Osteoblast (primary cell): ENCODE data around the gene PIP4P1. TPM values are rescaled to one million over a fixed set of nuclear protein-coding genes. Genes with fewer than 3 reads are reported as not detected.

ENCODE experiments used
- DNase-seq: peaks from one replicate; pipeline ENCODE4 v3.0.0; 2011; ENCODE audit warnings: low spot score, mixed read lengths; ENCODE audit not compliant: insufficient read length; ENCODE audit errors: missing footprints
- H2AFZ ChIP-seq: 2 replicates; pipeline ENCODE4 v1.6.0; 2011; ENCODE audit warnings: mild to moderate bottlenecking, low read length
- H3K27ac ChIP-seq: 2 replicates; pipeline ENCODE4 v1.5.1; 2011; ENCODE audit warnings: mild to moderate bottlenecking, low read depth, low read length, moderate library complexity
- H3K27me3 ChIP-seq: 2 replicates; pipeline ENCODE4 v1.6.0; 2012; ENCODE audit warnings: mild to moderate bottlenecking, control low read depth, inconsistent platforms, low read length, moderate library complexity; ENCODE audit not compliant: insufficient read depth
- H3K36me3 ChIP-seq: 2 replicates; pipeline ENCODE4 v1.5.1; 2011; ENCODE audit warnings: mild to moderate bottlenecking, low read length, control low read depth, moderate library complexity; ENCODE audit not compliant: insufficient read depth
- H3K4me1 ChIP-seq: 2 replicates; pipeline ENCODE4 v1.5.1; 2011; ENCODE audit warnings: mild to moderate bottlenecking, low read length, control low read depth, moderate library complexity; ENCODE audit not compliant: insufficient read depth
- H3K4me2 ChIP-seq: 2 replicates; pipeline ENCODE4 v1.6.0; 2011; ENCODE audit warnings: mild to moderate bottlenecking, low read length; ENCODE audit not compliant: insufficient read depth
- H3K4me3 ChIP-seq: fragments of 200-600 bp; sonication (generic); 3 replicates; pipeline ENCODE4 v1.5.1; 2012; ENCODE audit warnings: mild to moderate bottlenecking, low read length, inconsistent platforms; ENCODE audit not compliant: insufficient read depth
- H3K79me2 ChIP-seq: 2 replicates; pipeline ENCODE4 v1.6.0; 2012; ENCODE audit warnings: mild to moderate bottlenecking, low read length, control low read depth, inconsistent platforms; ENCODE audit not compliant: insufficient read depth
- H3K9me3 ChIP-seq: 2 replicates; pipeline ENCODE4 v1.5.1; 2011; ENCODE audit warnings: low read depth, low read length, control low read depth
- H4K20me1 ChIP-seq: 2 replicates; pipeline ENCODE4 v1.6.0; 2012; ENCODE audit warnings: mild to moderate bottlenecking, low read length, control low read depth; ENCODE audit not compliant: insufficient read depth
- CTCF ChIP-seq: IDR thresholded peaks from 2 replicates; pipeline ENCODE4 v1.5.1; 2011; ENCODE audit warnings: mild to moderate bottlenecking, low read depth, low read length, moderate library complexity; ENCODE audit errors: extremely low read depth
- total RNA-seq: library from RNA; depleted of rRNA; stranded (reverse); fragments of >200 nt; gene quantifications from 2 replicates; pipeline ENCODE4 v1.2.3, GENCODE V29; 2012

PIP4P1 gene
- total RNA-seq, 1 donor = 46.3 TPM

GRCh38 chr14:20503898-20504297, 42.7 kb upstream of the PIP4P1 start:
- Histone ChIP-seq H3K4me1 (peaks cover 3% of the 10 kb centered on the region), H3K4me2 (no peak overlapping the region), H3K79me2 (no peaks in the 10 kb centered on the region), H4K20me1 (no peaks in the 10 kb centered on the region), H3K9me3 (no peaks in the 10 kb centered on the region), H3K36me3 (no peaks in the 10 kb centered on the region), H3K4me3 (no peak overlapping the region), H2AFZ (no peak overlapping the region), H3K27me3 (no peaks in the 10 kb centered on the region), H3K27ac (no peak overlapping the region)
- no peak for DNase-seq
- TF ChIP-seq CTCF = no peak

DNA sequence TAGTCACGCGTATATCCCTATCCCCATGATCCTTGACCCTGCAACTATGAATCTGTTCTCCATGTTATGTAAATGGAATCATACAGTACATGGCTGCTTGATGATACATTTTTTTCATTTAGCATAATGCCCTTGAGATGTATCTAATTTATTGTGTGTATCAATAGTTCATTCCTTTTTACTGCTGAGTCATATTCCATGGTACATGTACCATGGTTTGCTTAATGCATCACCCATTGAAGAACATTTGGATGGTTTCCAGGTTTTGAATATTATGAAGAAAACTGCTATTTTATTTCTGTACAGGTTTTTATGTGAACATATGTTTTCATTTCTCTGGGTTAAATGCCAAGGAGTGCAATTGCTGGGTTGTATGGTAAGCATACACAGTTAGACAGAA, 40.1 kb upstream of the PIP4P1 start:
- Histone ChIP-seq H2AFZ (no peak overlapping the region), H3K27ac (no peak overlapping the region), H3K36me3 (no peaks in the 10 kb centered on the region), H3K4me3 (no peak overlapping the region), H3K4me2 (no peak overlapping the region), H3K27me3 (no peaks in the 10 kb centered on the region), H3K9me3 (no peaks in the 10 kb centered on the region), H3K4me1 (peaks cover 3% of the 10 kb centered on the region), H4K20me1 (no peaks in the 10 kb centered on the region), H3K79me2 (no peaks in the 10 kb centered on the region)
- no peak for TF ChIP-seq CTCF
- peak; percentile 74 for DNase-seq

- Histone ChIP-seq H3K36me3 (no peaks in the 10 kb centered on the region), H3K4me2 (no peak overlapping the region), H2AFZ (no peak overlapping the region), H3K27ac (no peak overlapping the region), H3K79me2 (no peaks in the 10 kb centered on the region), H3K4me3 (no peak overlapping the region), H4K20me1 (no peaks in the 10 kb centered on the region), H3K9me3 (no peaks in the 10 kb centered on the region), H3K4me1 (peaks cover 3% of the 10 kb centered on the region), H3K27me3 (no peaks in the 10 kb centered on the region)
- TF ChIP-seq CTCF = no peak
- no peak for DNase-seq
These were observed 38.6 kb upstream of the PIP4P1 start for GRCh38 chr14:20499881-20500280.

DNA sequence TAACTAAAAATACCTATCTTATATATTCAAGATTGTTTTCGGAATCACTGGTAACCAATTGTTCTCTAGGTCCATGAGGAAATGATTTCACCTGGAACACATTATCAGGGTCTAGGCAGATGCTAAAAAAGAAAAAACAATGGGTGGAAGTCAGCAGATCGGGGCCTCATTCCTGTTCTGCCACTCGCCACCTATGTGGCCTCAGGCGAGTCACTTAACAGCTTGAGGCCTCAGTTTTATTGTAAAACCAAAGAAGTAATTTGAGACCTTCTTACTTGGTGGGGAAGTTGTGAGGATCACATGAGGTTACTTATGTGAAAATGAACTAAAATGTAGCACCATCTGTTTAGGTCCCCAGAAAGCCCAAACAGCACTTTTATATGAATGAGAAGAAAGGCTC, 37.9 kb upstream of the PIP4P1 start:
- Histone ChIP-seq H3K4me3 (no peak overlapping the region), H3K27me3 (no peaks in the 10 kb centered on the region), H2AFZ (peak overlapping the region; percentile 27), H3K36me3 (no peaks in the 10 kb centered on the region), H3K79me2 (no peaks in the 10 kb centered on the region), H3K4me1 (peaks cover 3% of the 10 kb centered on the region), H3K9me3 (no peaks in the 10 kb centered on the region), H4K20me1 (no peaks in the 10 kb centered on the region), H3K27ac (no peak overlapping the region), H3K4me2 (no peak overlapping the region)
- no peak for TF ChIP-seq CTCF
- DNase-seq = no peak
